Testis (tissue), 3 donors: ENCODE data around the gene JAK2. TPM values are rescaled to one million over a fixed set of nuclear protein-coding genes. Genes with fewer than 3 reads are reported as not detected.

Source experiments
- DNase-seq: peaks from one replicate; pipeline ENCODE4 v3.0.0-alpha.2; 2019
- H3K27ac ChIP-seq, 2 donors: fragments of 200-600 bp; sonication (generic); one replicate each; pipeline ENCODE4 v1.5.1; 2019
- H3K27me3 ChIP-seq: fragments of 200-600 bp; sonication (generic); one replicate; pipeline ENCODE4 v1.5.1; 2019
- H3K36me3 ChIP-seq: fragments of 200-600 bp; sonication (generic); one replicate; pipeline ENCODE4 v1.5.1; 2017; ENCODE audit warnings: low read depth; ENCODE audit errors: missing control alignments
- H3K4me1 ChIP-seq: fragments of 200-600 bp; sonication (generic); one replicate; pipeline ENCODE4 v1.5.1; 2019
- H3K4me3 ChIP-seq, 2 donors: fragments of 200-600 bp; sonication (generic); one replicate each; pipeline ENCODE4 v1.5.1; 2017 to 2019
- H3K9me3 ChIP-seq: fragments of 200-600 bp; sonication (generic); one replicate; pipeline ENCODE4 v1.5.1; 2017
- POLR2A ChIP-seq: fragments of 450-650 bp; IDR thresholded peaks from one replicate; pipeline ENCODE4 v1.6.1; 2017; ENCODE audit warnings: antibody characterized with exemption, mild to moderate bottlenecking, moderate library complexity
- WGBS, 2 donors: methylation state at CpG; one replicate each; pipeline ENCODE4 v1.1.5; 2018; 5-methylcytosine and 5-hydroxymethylcytosine counted together
- intact Hi-C: fragments of 100-400 bp; cut with DNase I; formaldehyde crosslinking; loops from one replicate; pipeline ENCODE4 v1.15.1; 2023; ENCODE audit warnings: low total_unique reads
- polyA plus RNA-seq: library from polyadenylated mRNA; stranded (reverse); fragments of 350-450 nt; fragmentation: Illumina TruSeq; extraction: RNeasy Lipid Tissue Mini Kit (QIAGEN cat#74804); gene quantifications from one replicate; pipeline ENCODE4 v1.2.3, GENCODE V29; 2014; ENCODE audit warnings: low read depth, low replicate concordance; ENCODE audit not compliant: insufficient read depth
- total RNA-seq, 2 donors: library from RNA; depleted of rRNA; stranded (reverse); fragments of >200 nt; gene quantifications; one replicate each; pipeline ENCODE4 v1.2.3, GENCODE V29; 2016
- TF ChIP-seq, protein P1 (sequence below), 3 experiments: fragments of 450-650 bp in 2 of 3; fragments of 200-600 bp in 1 of 3; sonication (generic) in 1 of 3; IDR thresholded peaks; one replicate each; pipeline ENCODE4 v1.5.1; 2016 to 2019; ENCODE audit warnings: antibody characterized with exemption in 3 of 3, mild to moderate bottlenecking in 2 of 3, moderate library complexity in 1 of 3

Gene JAK2
- total and polyA plus RNA-seq, 3 donors from 2014 or later, result 14.0 to 25.5 (median 24.1) TPM

DNA sequence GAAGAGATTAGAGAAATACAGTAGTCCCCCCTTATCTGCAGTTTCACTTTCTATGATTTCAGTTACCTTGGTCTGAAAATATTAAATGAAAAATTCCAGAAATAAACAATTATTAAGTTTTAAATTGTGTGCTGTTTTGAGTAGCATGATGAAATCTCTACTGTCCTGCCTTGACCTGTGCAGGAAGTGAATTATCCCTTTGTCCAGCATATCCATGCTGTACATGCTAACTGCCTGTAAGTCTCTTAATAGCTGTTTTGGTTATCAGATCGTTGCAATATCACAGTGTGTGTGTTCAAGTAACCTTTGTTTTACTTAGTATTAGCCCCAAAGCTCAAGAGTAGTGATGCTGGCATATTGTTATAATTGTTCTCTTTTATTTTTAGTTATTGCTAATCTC, 11.2 kb upstream of the JAK2 start:
- intact Hi-C loops, result no loop called here
- Histone ChIP-seq H3K9me3 (no peaks in the 10 kb centered on the region), H3K36me3 (no peaks in the 10 kb centered on the region), H3K4me3 (no peak overlapping the region), H3K27me3 (no peaks in the 10 kb centered on the region), H3K4me1 (no peaks in the 10 kb centered on the region), H3K27ac (no peak overlapping the region)
- TF ChIP-seq POLR2A, result no peak
- TF ChIP-seq, protein P1, sequence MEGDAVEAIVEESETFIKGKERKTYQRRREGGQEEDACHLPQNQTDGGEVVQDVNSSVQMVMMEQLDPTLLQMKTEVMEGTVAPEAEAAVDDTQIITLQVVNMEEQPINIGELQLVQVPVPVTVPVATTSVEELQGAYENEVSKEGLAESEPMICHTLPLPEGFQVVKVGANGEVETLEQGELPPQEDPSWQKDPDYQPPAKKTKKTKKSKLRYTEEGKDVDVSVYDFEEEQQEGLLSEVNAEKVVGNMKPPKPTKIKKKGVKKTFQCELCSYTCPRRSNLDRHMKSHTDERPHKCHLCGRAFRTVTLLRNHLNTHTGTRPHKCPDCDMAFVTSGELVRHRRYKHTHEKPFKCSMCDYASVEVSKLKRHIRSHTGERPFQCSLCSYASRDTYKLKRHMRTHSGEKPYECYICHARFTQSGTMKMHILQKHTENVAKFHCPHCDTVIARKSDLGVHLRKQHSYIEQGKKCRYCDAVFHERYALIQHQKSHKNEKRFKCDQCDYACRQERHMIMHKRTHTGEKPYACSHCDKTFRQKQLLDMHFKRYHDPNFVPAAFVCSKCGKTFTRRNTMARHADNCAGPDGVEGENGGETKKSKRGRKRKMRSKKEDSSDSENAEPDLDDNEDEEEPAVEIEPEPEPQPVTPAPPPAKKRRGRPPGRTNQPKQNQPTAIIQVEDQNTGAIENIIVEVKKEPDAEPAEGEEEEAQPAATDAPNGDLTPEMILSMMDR (IDR thresholded peaks at IDR 0.05), result no peak
- no peak for DNase-seq
- WGBS, 2 donors, result 55 to 62% methylated on average over 1 of the region's 1 CpG

DNA sequence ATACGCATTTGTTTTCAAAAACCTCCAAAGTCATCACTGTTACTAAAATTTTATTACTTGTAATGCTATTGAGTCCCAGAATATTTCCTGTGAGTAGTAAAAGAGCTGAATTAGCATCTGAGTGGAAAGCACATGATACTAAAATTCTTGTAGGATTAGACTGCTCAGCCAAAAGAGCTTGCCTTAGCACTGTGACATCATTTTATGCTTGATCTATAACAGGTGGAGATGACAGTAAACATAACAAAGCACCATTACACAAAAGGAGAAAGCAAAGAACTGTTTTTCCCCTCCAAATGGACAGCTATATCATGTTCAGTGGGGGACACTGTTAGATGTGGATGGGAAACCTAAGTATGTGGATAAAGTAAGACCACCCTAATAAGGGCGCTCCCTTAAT, 5.8 kb upstream of the JAK2 start:
- Histone ChIP-seq H3K27me3 (no peaks in the 10 kb centered on the region), H3K27ac (no peak overlapping the region), H3K36me3 (no peaks in the 10 kb centered on the region), H3K9me3 (no peaks in the 10 kb centered on the region), H3K4me3 (no peak overlapping the region), H3K4me1 (peaks cover 9% of the 10 kb centered on the region)
- TF ChIP-seq, protein P1 (IDR thresholded peaks at IDR 0.05), result no peak
- TF ChIP-seq POLR2A, result no peak
- intact Hi-C loops, result no loop called here
- DNase-seq, result no peak
- 88% methylated on average over 2 of the region's 2 CpGs for WGBS, 2 donors

- 80 to 85% methylated on average over 4 of the region's 4 CpGs for WGBS, 2 donors
- H3K36me3 ChIP-seq, result no peaks in the 10 kb centered on the region
- H3K4me3 ChIP-seq, result no peak overlapping the region
- intact Hi-C loops, result loop anchor here (10.0 kb wide), 1 partner anchor 45 kb away; no protein-coding TSS in a partner anchor
- peaks cover 9% of the 10 kb centered on the region for H3K4me1 ChIP-seq
- DNase-seq, result no peak
- no peaks in the 10 kb centered on the region for H3K9me3 ChIP-seq
- H3K27me3 ChIP-seq, result no peaks in the 10 kb centered on the region
- TF ChIP-seq, protein P1 (IDR thresholded peaks at IDR 0.05), result no peak
- TF ChIP-seq POLR2A, result no peak
- H3K27ac ChIP-seq, result no peak overlapping the region
These were observed 4.9 kb upstream of the JAK2 start for GRCh38 chr9:4980086-4980727.

DNA sequence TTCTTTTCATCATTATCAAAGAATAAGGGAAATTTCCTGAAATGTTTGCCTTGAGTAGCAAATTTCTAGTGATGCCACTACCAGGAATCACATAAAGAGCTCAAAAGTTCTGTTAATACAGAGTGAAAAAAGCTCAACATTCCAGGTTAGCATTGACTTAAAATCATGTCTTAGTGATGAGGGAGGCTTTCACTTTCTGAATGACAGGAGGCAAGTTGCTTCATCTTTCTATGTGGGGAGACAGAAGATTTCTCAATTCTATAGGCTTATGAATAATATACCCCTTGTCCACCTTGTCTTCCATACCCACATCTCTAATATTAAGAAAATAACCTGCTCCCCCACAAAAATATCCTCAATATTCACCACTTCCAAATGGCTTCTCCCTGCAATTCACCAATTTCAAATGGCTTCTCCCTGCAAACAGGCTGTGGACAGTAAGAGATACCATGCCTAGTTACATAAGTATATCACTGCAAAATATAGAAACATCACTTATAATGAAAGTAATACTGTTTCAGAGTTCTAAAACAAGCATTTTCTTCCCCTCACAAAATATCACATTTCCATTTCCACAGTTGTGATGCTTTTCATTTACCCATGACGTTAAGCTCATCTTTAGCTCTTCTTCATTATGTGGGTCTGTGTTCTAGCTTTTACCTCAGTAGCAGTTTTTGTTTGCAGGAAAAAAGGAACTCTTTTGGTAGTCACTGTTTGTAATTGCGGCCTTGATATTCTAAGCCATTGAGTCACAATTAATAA, 2.2 kb upstream of the JAK2 start:
- no peaks in the 10 kb centered on the region for H3K27me3 ChIP-seq
- no peak overlapping the region for H3K4me3 ChIP-seq
- TF ChIP-seq, protein P1 (IDR thresholded peaks at IDR 0.05), result no peak
- no peak for TF ChIP-seq POLR2A
- no peak for DNase-seq
- H3K9me3 ChIP-seq, result no peaks in the 10 kb centered on the region
- intact Hi-C loops, result loop anchor here (10.0 kb wide), 1 partner anchor 48 kb away; no protein-coding TSS in a partner anchor
- WGBS, 2 donors, result 62 to 75% methylated on average over 2 of the region's 2 CpGs
- H3K27ac ChIP-seq, result no peak overlapping the region
- peaks cover 12% of the 10 kb centered on the region for H3K4me1 ChIP-seq
- no peaks in the 10 kb centered on the region for H3K36me3 ChIP-seq
